ENCODE measurements around the gene LAT.

The LAT gene

GRCh38 chr16:29025218-29025617, 40.4 kb downstream of the LAT start:
- Histone ChIP-seq H3K4me1 (ENCODE audit: insufficient read depth, insufficient read length) (peaks cover 14% of the 10 kb centered on the region), H3K27me3 (ENCODE audit: insufficient read depth, insufficient read length) (no peaks in the 10 kb centered on the region), H3K9me3 (ENCODE audit: insufficient read depth, low read length) (no peaks in the 10 kb centered on the region), H3K9ac (ENCODE audit: insufficient read length, low read depth) (peak overlapping the region; percentile 26), H3K36me3 (ENCODE audit: insufficient read depth, insufficient read length, low read length) (no peaks in the 10 kb centered on the region), H3K4me3 (ENCODE audit: insufficient read length, low read depth) (no peak overlapping the region)
- DNase-seq (ENCODE audit: low read depth, low spot score): no peak
- TF ChIP-seq SUZ12 (IDR thresholded peaks at IDR 0.05; ENCODE audit: extremely low read depth, insufficient read depth, insufficient read length) (no peak), ZNF274 (IDR thresholded peaks at IDR 0.05; ENCODE audit: low read depth, low read length) (no peak), YY1 (IDR thresholded peaks at IDR 0.05; ENCODE audit: insufficient read depth, insufficient read length) (no peak)

DNA sequence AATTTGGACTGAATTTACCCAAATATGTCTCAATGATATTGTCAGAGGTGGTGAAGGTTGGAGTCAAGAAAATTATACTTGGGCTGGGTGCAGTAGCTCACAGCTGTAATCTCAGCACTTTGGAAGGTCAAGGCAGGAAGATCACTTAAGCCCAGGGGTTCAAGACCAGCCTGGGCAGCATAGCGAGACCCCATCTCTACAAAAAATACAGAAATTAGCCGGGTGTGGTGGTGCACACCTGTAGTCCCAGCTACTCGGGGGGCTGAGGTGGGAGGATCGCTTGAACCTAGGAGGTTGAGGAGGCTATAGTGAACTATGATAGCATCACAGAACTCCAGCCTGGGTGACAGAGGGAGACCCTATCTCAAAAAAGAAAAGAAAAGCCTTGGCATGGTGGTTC, 40.9 kb downstream of the LAT start:
- H3K36me3 ChIP-seq (ENCODE audit: insufficient read depth, insufficient read length, low read length): no peaks in the 10 kb centered on the region
- H3K9me3 ChIP-seq (ENCODE audit: insufficient read depth, low read length): no peaks in the 10 kb centered on the region
- H3K4me1 ChIP-seq (ENCODE audit: insufficient read depth, insufficient read length): peaks cover 16% of the 10 kb centered on the region
- H3K27me3 ChIP-seq (ENCODE audit: insufficient read depth, insufficient read length): no peaks in the 10 kb centered on the region
- H3K4me3 ChIP-seq (ENCODE audit: insufficient read length, low read depth): no peak overlapping the region
- H3K9ac ChIP-seq (ENCODE audit: insufficient read length, low read depth): peak overlapping the region; percentile 26
- TF ChIP-seq YY1 (IDR thresholded peaks at IDR 0.05; ENCODE audit: insufficient read depth, insufficient read length) (no peak), ZNF274 (IDR thresholded peaks at IDR 0.05; ENCODE audit: low read depth, low read length) (no peak), SUZ12 (IDR thresholded peaks at IDR 0.05; ENCODE audit: extremely low read depth, insufficient read depth, insufficient read length) (no peak)
- no peak for DNase-seq (ENCODE audit: low read depth, low spot score)

GRCh38 chr16:29028457-29029167, 43.8 kb downstream of the LAT start:
- Histone ChIP-seq H3K9me3 (ENCODE audit: insufficient read depth, low read length) (no peaks in the 10 kb centered on the region), H3K9ac (ENCODE audit: insufficient read length, low read depth) (peak overlapping the region; percentile 16), H3K4me1 (ENCODE audit: insufficient read depth, insufficient read length) (peaks cover 16% of the 10 kb centered on the region), H3K36me3 (ENCODE audit: insufficient read depth, insufficient read length, low read length) (no peaks in the 10 kb centered on the region), H3K4me3 (ENCODE audit: insufficient read length, low read depth) (no peak overlapping the region), H3K27me3 (ENCODE audit: insufficient read depth, insufficient read length) (no peaks in the 10 kb centered on the region)
- DNase-seq (ENCODE audit: low read depth, low spot score): no peak
- TF ChIP-seq SUZ12 (IDR thresholded peaks at IDR 0.05; ENCODE audit: extremely low read depth, insufficient read depth, insufficient read length) (no peak), ZNF274 (IDR thresholded peaks at IDR 0.05; ENCODE audit: low read depth, low read length) (no peak), YY1 (IDR thresholded peaks at IDR 0.05; ENCODE audit: insufficient read depth, insufficient read length) (no peak)

DNA sequence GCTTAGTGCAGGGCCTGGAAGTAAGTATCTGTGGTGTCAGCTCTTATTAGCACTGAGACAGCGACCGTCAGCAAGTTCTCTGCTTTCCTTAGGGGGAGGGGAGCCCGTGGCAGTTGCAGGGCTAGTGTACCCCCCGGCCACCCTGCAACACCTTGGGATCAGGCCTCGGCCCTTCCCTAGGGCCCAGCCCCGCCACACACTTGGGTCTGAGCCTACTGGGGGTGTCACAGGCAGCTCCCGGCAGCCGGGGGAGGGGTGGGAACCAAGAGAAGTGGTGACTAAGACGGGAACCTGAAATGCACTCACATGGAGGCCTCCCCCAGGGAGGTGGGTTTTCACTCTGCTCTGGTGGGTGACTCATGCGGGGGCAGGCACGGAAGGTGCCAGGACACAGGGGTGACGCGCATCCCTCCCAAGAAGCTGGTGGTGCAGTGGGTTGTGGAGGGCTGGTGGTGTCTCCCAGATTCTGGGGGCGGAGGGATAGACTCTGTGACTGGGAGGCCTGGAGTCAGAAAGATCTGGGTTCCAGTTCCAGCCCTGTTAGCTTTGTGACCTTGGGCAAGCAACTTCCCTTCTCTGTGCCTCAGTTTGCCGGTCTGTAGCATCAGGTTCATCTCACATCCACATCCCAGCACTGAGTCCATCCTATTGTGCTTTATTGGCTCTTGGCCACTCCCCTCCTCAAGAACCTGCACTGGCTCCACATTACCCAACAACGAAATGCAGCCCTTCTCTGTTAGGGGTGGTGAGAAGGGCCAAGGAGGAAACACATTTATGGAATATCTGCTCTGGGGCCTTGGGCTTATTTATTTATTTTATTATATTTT, 44.5 kb downstream of the LAT start:
- TF ChIP-seq SUZ12 (IDR thresholded peaks at IDR 0.05; ENCODE audit: extremely low read depth, insufficient read depth, insufficient read length) (no peak), YY1 (IDR thresholded peaks at IDR 0.05; ENCODE audit: insufficient read depth, insufficient read length) (no peak), ZNF274 (IDR thresholded peaks at IDR 0.05; ENCODE audit: low read depth, low read length) (no peak)
- peak; percentile 56 for DNase-seq (ENCODE audit: low read depth, low spot score)
- Histone ChIP-seq H3K9me3 (ENCODE audit: insufficient read depth, low read length) (no peaks in the 10 kb centered on the region), H3K36me3 (ENCODE audit: insufficient read depth, insufficient read length, low read length) (no peaks in the 10 kb centered on the region), H3K4me3 (ENCODE audit: insufficient read length, low read depth) (peak overlapping the region; percentile 3), H3K9ac (ENCODE audit: insufficient read length, low read depth) (peak overlapping the region; percentile 46), H3K4me1 (ENCODE audit: insufficient read depth, insufficient read length) (peaks cover 16% of the 10 kb centered on the region), H3K27me3 (ENCODE audit: insufficient read depth, insufficient read length) (no peaks in the 10 kb centered on the region)

GRCh38 chr16:29030086-29030840, 45.4 kb downstream of the LAT start:
- TF ChIP-seq SUZ12 (IDR thresholded peaks at IDR 0.05; ENCODE audit: extremely low read depth, insufficient read depth, insufficient read length) (no peak), ZNF274 (IDR thresholded peaks at IDR 0.05; ENCODE audit: low read depth, low read length) (no peak), YY1 (IDR thresholded peaks at IDR 0.05; ENCODE audit: insufficient read depth, insufficient read length) (no peak)
- no peak overlapping the region for H3K4me3 ChIP-seq (ENCODE audit: insufficient read length, low read depth)
- no peak for DNase-seq (ENCODE audit: low read depth, low spot score)
- no peaks in the 10 kb centered on the region for H3K9me3 ChIP-seq (ENCODE audit: insufficient read depth, low read length)
- peaks cover 13% of the 10 kb centered on the region for H3K4me1 ChIP-seq (ENCODE audit: insufficient read depth, insufficient read length)
- no peaks in the 10 kb centered on the region for H3K36me3 ChIP-seq (ENCODE audit: insufficient read depth, insufficient read length, low read length)
- H3K9ac ChIP-seq (ENCODE audit: insufficient read length, low read depth): no peak overlapping the region
- no peaks in the 10 kb centered on the region for H3K27me3 ChIP-seq (ENCODE audit: insufficient read depth, insufficient read length)
